GM10248 (cell line): ENCODE data around the gene FBLN1.

Experiments
- CTCF ChIA-PET: fragments of 300-600 bp; sonication (Branson Sonifier 250); formaldehyde crosslinking; extraction: SDS; loops from one replicate; lab custom pipeline; 2021; ENCODE audit warnings: antibody characterized with exemption; lab: Yijun Ruan, JAX
- POLR2A ChIA-PET: fragments of 350-650 bp; sonication (Branson Sonifier 250); formaldehyde crosslinking; extraction: SDS; loops from one replicate; lab custom pipeline; 2020; ENCODE audit warnings: antibody characterized with exemption; lab: Yijun Ruan, JAX
- DNase-seq: peaks from one replicate; pipeline ENCODE4 v3.0.0; 2012; ENCODE audit errors: extremely low spot score
- CTCF ChIP-seq: IDR thresholded peaks from 2 replicates; pipeline ENCODE4 v1.5.1; 2012; ENCODE audit warnings: mild to moderate bottlenecking, low read depth; ENCODE audit errors: extremely low read depth, missing control alignments, control extremely low read depth

The FBLN1 gene

GRCh38 chr22:45648301-45649117 lies 145.8 kb downstream of the FBLN1 start:
- ChIA-PET CTCF (interaction anchor here (1.3 to 1.9 kb wide), 6 partner anchors 12 to 365 kb away, joined by 3 to 12 read pairs (median 6); no protein-coding TSS in a partner anchor), POLR2A (no interaction called here)
- TF ChIP-seq CTCF = no peak
- no peak for DNase-seq

- CTCF ChIA-PET = interaction anchor here (1.4 kb wide), 1 partner anchor 12 kb away, joined by 4 read pairs; no protein-coding TSS in a partner anchor
- no peak for TF ChIP-seq CTCF
- DNase-seq = no peak
- POLR2A ChIA-PET = no interaction called here
These were observed 147.1 kb downstream of the FBLN1 start for GRCh38 chr22:45649809-45650208.

GRCh38 chr22:45650721-45651120 lies 148.0 kb downstream of the FBLN1 start:
- CTCF ChIA-PET = interaction anchor here (1.4 kb wide), 1 partner anchor 11 kb away, joined by 4 read pairs; no protein-coding TSS in a partner anchor

More at GRCh38 chr22:45650721-45651120, 148.0 kb downstream of the FBLN1 start:
- DNase-seq = no peak
- no peak for TF ChIP-seq CTCF
- POLR2A ChIA-PET = no interaction called here
